GM23338 (cell line): ENCODE results near the gene RIC8B. TPM values are rescaled to one million over a fixed set of nuclear protein-coding genes. Genes with fewer than 3 reads are reported as not detected.

Source experiments
- ATAC-seq: fragments of 200-7000 bp; cut with Tn5 transposase; 3 replicates; pipeline ENCODE4 v1.9.1; 2020
- DNase-seq: peaks from one replicate; pipeline ENCODE4 v3.0.0-alpha.2; 2015; ENCODE audit warnings: low spot score
- H2AFZ ChIP-seq: fragments of 200-600 bp; sonication (generic); 2 replicates; pipeline ENCODE4 v1.8.0; 2016; ENCODE audit warnings: antibody characterized with exemption, mild to moderate bottlenecking, moderate library complexity
- H3F3A ChIP-seq: fragments of 200-600 bp; sonication (generic); replicated peaks from 2 replicates; pipeline ENCODE4 v1.8.0; 2017; ENCODE audit warnings: antibody characterized with exemption, mixed run types, low read depth
- H3K27ac ChIP-seq: fragments of 200-600 bp; sonication (generic); 2 replicates; pipeline ENCODE4 v1.6.1; 2016; ENCODE audit warnings: low read depth
- H3K27me3 ChIP-seq: fragments of 200-600 bp; sonication (generic); 2 replicates; pipeline ENCODE4 v1.8.0; 2016; ENCODE audit warnings: mild to moderate bottlenecking, mixed run types, moderate library complexity; ENCODE audit not compliant: insufficient read depth
- H3K36me3 ChIP-seq: fragments of 200-600 bp; sonication (generic); 2 replicates; pipeline ENCODE4 v1.8.0; 2016; ENCODE audit warnings: mild to moderate bottlenecking; ENCODE audit not compliant: insufficient read depth
- H3K4me1 ChIP-seq: fragments of 200-600 bp; sonication (generic); 2 replicates; pipeline ENCODE4 v1.8.0; 2016; ENCODE audit warnings: mild to moderate bottlenecking, moderate library complexity; ENCODE audit not compliant: insufficient read depth
- H3K4me2 ChIP-seq: fragments of 200-600 bp; sonication (generic); 2 replicates; pipeline ENCODE4 v1.7.1; 2017; ENCODE audit warnings: mixed run types
- H3K4me3 ChIP-seq: fragments of 200-600 bp; sonication (generic); 2 replicates; pipeline ENCODE4 v1.6.1; 2016; ENCODE audit warnings: mixed run types
- H3K79me2 ChIP-seq: fragments of 200-600 bp; sonication (generic); replicated peaks from 2 replicates; pipeline ENCODE4 v1.8.0; 2017; ENCODE audit warnings: mild to moderate bottlenecking; ENCODE audit not compliant: insufficient read depth
- H3K9me2 ChIP-seq: fragments of 200-600 bp; sonication (generic); 2 replicates; pipeline ENCODE4 v1.8.0; 2017; ENCODE audit not compliant: insufficient read depth
- H4K20me1 ChIP-seq: fragments of 200-600 bp; sonication (generic); replicated peaks from 2 replicates; pipeline ENCODE4 v1.8.0; 2017; ENCODE audit warnings: mild to moderate bottlenecking; ENCODE audit not compliant: insufficient read depth
- H3K27ac Mint-ChIP-seq: 2 replicates; pipeline ENCODE4 v1.8.0; 2020; ENCODE audit warnings: inconsistent platforms, mild to moderate bottlenecking, moderate library complexity, mixed read lengths
- H3K27me3 Mint-ChIP-seq: 3 replicates; pipeline ENCODE4 v1.8.0; 2022; ENCODE audit warnings: low read depth, mild to moderate bottlenecking, moderate library complexity, mixed read lengths, inconsistent platforms; ENCODE audit not compliant: insufficient read depth, poor library complexity
- H3K36me3 Mint-ChIP-seq: 3 replicates; pipeline ENCODE4 v1.8.0; 2021; ENCODE audit warnings: low read depth, mild to moderate bottlenecking, inconsistent platforms, moderate library complexity, mixed read lengths
- H3K4me1 Mint-ChIP-seq: 3 replicates; pipeline ENCODE4 v1.8.0; 2020; ENCODE audit warnings: mild to moderate bottlenecking, inconsistent platforms, mixed read lengths
- H3K4me3 Mint-ChIP-seq: 3 replicates; pipeline ENCODE4 v1.8.0; 2021; ENCODE audit warnings: moderate library complexity, mild to moderate bottlenecking, inconsistent platforms, mixed read lengths
- H3K9me3 Mint-ChIP-seq: 3 replicates; pipeline ENCODE4 v1.8.0; 2020; ENCODE audit warnings: moderate library complexity, mild to moderate bottlenecking, inconsistent platforms, mixed read lengths
- CREB1 ChIP-seq: fragments of 250-450 bp; sonication (Bioruptor Pico); IDR thresholded peaks from 2 replicates; pipeline ENCODE4 v1.5.0; 2020; ENCODE audit warnings: low read depth, mild to moderate bottlenecking, moderate library complexity
- EZH2 ChIP-seq: fragments of 200-600 bp; sonication (generic); IDR thresholded peaks from one replicate; pipeline ENCODE4 v1.8.0; 2017; ENCODE audit warnings: antibody characterized with exemption, mild to moderate bottlenecking, low read depth; ENCODE audit not compliant: unreplicated experiment
- EZH2phosphoT487 ChIP-seq: fragments of 200-600 bp; sonication (generic); IDR thresholded peaks from one replicate; pipeline ENCODE4 v1.8.1; 2018; ENCODE audit warnings: antibody characterized with exemption; ENCODE audit not compliant: unreplicated experiment
- JUNB ChIP-seq: IDR thresholded peaks from one replicate; pipeline ENCODE4 v1.6.1; 2016; ENCODE audit warnings: antibody characterized with exemption; ENCODE audit not compliant: unreplicated experiment
- NANOG ChIP-seq: IDR thresholded peaks from 2 replicates; pipeline ENCODE4 v1.6.1; 2016; ENCODE audit warnings: antibody characterized with exemption, borderline replicate concordance
- POLR2AphosphoS5 ChIP-seq: IDR thresholded peaks from 2 replicates; pipeline ENCODE4 v1.6.1; 2016; ENCODE audit warnings: antibody characterized with exemption, low read depth
- STAT1 ChIP-seq: IDR thresholded peaks from one replicate; pipeline ENCODE4 v1.6.1; 2016; ENCODE audit warnings: antibody characterized with exemption; ENCODE audit not compliant: unreplicated experiment
- ZNF114 ChIP-seq: fragments of 250-450 bp; sonication (Bioruptor Pico); IDR thresholded peaks from 2 replicates; pipeline ENCODE4 v1.5.0; 2020; ENCODE audit warnings: mild to moderate bottlenecking, moderate library complexity
- ZNF331 ChIP-seq: fragments of 250-450 bp; sonication (Bioruptor Pico); IDR thresholded peaks from 2 replicates; pipeline ENCODE4 v1.5.0; 2020; ENCODE audit warnings: low read depth, mild to moderate bottlenecking, moderate library complexity
- polyA plus RNA-seq: library from polyadenylated mRNA; unstranded; fragments of >200 nt; fragmentation: Nextera tagmentation; extraction: Ambion mirVana; gene quantifications from 2 replicates; pipeline ENCODE4 v1.2.1, GENCODE V29; 2016
- total RNA-seq: library from RNA; depleted of rRNA; stranded (reverse); fragments of >200 nt; shearing (Covaris generic); gene quantifications from 2 replicates; pipeline ENCODE4 v1.2.3, GENCODE V29; 2014
- TF ChIP-seq, protein P1 (sequence below): fragments of 250-450 bp; sonication (Bioruptor Pico); IDR thresholded peaks from 2 replicates; pipeline ENCODE4 v1.5.0; 2020; ENCODE audit warnings: mild to moderate bottlenecking, moderate library complexity
- TF ChIP-seq, protein P2 (sequence below), 2 experiments: fragments of 200-600 bp in 1 of 2; sonication (generic) in 1 of 2; conservative IDR thresholded peaks; 2 replicates each; pipeline versions ENCODE4 v1.5.1 to v1.6.1; 2016 to 2017; ENCODE audit warnings: antibody characterized with exemption in 2 of 2, low read depth in 2 of 2, mild to moderate bottlenecking in 2 of 2, moderate library complexity in 1 of 2
- TF ChIP-seq, protein P3 (sequence below): IDR thresholded peaks from 2 replicates; pipeline ENCODE4 v1.6.1; 2016; ENCODE audit warnings: antibody characterized with exemption
- TF ChIP-seq, protein P4 (sequence below): IDR thresholded peaks from one replicate; pipeline ENCODE4 v1.6.1; 2018; ENCODE audit warnings: antibody characterized with exemption; ENCODE audit not compliant: unreplicated experiment

The RIC8B gene
- total and polyA plus RNA-seq, 2 experiments from 2014 or later: 12.3 to 25.5 TPM

DNA sequence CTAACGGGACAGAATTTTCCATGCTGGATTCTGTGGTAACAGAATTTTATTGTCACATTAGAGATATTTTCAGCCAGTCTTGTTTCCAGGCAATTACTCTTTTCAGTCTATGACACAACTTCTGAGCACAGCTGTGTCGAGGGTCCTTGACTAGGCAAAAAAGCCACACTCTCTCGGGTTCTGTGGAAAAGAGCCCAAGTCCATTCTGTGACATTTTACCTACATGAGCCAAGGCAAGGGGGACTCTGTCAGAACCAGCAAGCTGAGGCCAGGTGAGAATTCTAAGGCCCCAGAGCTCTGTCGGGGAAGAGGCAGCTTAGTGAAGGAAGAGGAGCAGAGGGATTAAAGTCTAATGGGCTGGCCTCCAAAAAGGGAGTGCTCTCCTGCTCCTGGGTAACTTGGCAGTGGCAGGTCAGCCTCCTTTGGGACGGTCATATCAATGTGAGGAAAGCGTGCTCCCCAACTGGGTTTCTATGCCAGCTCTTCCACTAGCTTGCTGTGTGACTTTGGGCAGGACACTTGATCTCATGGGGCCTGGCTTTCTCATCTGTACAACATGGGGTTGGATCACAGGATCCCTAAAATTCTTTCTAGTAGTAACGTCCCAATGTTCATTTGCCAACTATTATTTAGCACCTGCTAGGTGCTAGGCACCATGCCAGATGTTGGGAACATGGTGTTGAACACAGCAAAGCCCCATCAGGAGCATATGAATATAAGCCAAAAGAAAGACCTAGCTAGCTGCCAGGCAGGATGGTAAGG lies 16.0 kb upstream of the RIC8B start:
- no peaks in the 10 kb centered on the region for H3K9me3 Mint-ChIP-seq
- H3K27ac Mint-ChIP-seq: no peak overlapping the region
- DNase-seq (no peak), ATAC-seq (no peak)
- TF ChIP-seq NANOG (no peak), POLR2AphosphoS5 (no peak), EZH2phosphoT487 (no peak), ZNF114 (CRISPR knock-in tag) (no peak), CREB1 (no peak), ZNF331 (CRISPR knock-in tag) (no peak), STAT1 (no peak), EZH2 (no peak), JUNB (no peak)
- TF ChIP-seq, protein P1, sequence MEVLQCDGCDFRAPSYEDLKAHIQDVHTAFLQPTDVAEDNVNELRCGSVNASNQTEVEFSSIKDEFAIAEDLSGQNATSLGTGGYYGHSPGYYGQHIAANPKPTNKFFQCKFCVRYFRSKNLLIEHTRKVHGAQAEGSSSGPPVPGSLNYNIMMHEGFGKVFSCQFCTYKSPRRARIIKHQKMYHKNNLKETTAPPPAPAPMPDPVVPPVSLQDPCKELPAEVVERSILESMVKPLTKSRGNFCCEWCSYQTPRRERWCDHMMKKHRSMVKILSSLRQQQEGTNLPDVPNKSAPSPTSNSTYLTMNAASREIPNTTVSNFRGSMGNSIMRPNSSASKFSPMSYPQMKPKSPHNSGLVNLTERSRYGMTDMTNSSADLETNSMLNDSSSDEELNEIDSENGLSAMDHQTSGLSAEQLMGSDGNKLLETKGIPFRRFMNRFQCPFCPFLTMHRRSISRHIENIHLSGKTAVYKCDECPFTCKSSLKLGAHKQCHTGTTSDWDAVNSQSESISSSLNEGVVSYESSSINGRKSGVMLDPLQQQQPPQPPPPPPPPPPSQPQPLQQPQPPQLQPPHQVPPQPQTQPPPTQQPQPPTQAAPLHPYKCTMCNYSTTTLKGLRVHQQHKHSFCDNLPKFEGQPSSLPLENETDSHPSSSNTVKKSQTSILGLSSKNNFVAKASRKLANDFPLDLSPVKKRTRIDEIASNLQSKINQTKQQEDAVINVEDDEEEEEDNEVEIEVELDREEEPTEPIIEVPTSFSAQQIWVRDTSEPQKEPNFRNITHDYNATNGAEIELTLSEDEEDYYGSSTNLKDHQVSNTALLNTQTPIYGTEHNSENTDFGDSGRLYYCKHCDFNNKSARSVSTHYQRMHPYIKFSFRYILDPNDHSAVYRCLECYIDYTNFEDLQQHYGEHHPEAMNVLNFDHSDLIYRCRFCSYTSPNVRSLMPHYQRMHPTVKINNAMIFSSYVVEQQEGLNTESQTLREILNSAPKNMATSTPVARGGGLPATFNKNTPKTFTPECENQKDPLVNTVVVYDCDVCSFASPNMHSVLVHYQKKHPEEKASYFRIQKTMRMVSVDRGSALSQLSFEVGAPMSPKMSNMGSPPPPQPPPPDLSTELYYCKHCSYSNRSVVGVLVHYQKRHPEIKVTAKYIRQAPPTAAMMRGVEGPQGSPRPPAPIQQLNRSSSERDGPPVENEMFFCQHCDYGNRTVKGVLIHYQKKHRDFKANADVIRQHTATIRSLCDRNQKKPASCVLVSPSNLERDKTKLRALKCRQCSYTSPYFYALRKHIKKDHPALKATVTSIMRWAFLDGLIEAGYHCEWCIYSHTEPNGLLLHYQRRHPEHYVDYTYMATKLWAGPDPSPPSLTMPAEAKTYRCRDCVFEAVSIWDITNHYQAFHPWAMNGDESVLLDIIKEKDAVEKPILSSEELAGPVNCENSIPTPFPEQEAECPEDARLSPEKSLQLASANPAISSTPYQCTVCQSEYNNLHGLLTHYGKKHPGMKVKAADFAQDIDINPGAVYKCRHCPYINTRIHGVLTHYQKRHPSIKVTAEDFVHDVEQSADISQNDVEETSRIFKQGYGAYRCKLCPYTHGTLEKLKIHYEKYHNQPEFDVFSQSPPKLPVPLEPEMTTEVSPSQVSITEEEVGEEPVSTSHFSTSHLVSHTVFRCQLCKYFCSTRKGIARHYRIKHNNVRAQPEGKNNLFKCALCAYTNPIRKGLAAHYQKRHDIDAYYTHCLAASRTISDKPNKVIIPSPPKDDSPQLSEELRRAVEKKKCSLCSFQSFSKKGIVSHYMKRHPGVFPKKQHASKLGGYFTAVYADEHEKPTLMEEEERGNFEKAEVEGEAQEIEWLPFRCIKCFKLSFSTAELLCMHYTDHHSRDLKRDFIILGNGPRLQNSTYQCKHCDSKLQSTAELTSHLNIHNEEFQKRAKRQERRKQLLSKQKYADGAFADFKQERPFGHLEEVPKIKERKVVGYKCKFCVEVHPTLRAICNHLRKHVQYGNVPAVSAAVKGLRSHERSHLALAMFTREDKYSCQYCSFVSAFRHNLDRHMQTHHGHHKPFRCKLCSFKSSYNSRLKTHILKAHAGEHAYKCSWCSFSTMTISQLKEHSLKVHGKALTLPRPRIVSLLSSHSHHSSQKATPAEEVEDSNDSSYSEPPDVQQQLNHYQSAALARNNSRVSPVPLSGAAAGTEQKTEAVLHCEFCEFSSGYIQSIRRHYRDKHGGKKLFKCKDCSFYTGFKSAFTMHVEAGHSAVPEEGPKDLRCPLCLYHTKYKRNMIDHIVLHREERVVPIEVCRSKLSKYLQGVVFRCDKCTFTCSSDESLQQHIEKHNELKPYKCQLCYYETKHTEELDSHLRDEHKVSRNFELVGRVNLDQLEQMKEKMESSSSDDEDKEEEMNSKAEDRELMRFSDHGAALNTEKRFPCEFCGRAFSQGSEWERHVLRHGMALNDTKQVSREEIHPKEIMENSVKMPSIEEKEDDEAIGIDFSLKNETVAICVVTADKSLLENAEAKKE (CRISPR knock-in tag): no peak
- TF ChIP-seq, protein P2, sequence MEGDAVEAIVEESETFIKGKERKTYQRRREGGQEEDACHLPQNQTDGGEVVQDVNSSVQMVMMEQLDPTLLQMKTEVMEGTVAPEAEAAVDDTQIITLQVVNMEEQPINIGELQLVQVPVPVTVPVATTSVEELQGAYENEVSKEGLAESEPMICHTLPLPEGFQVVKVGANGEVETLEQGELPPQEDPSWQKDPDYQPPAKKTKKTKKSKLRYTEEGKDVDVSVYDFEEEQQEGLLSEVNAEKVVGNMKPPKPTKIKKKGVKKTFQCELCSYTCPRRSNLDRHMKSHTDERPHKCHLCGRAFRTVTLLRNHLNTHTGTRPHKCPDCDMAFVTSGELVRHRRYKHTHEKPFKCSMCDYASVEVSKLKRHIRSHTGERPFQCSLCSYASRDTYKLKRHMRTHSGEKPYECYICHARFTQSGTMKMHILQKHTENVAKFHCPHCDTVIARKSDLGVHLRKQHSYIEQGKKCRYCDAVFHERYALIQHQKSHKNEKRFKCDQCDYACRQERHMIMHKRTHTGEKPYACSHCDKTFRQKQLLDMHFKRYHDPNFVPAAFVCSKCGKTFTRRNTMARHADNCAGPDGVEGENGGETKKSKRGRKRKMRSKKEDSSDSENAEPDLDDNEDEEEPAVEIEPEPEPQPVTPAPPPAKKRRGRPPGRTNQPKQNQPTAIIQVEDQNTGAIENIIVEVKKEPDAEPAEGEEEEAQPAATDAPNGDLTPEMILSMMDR (conservative IDR thresholded peaks at IDR 0.05; ENCODE audit: low read depth in 2 of 2): no peak
- TF ChIP-seq, protein P3, sequence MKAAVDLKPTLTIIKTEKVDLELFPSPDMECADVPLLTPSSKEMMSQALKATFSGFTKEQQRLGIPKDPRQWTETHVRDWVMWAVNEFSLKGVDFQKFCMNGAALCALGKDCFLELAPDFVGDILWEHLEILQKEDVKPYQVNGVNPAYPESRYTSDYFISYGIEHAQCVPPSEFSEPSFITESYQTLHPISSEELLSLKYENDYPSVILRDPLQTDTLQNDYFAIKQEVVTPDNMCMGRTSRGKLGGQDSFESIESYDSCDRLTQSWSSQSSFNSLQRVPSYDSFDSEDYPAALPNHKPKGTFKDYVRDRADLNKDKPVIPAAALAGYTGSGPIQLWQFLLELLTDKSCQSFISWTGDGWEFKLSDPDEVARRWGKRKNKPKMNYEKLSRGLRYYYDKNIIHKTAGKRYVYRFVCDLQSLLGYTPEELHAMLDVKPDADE: no peak
- TF ChIP-seq, protein P4, sequence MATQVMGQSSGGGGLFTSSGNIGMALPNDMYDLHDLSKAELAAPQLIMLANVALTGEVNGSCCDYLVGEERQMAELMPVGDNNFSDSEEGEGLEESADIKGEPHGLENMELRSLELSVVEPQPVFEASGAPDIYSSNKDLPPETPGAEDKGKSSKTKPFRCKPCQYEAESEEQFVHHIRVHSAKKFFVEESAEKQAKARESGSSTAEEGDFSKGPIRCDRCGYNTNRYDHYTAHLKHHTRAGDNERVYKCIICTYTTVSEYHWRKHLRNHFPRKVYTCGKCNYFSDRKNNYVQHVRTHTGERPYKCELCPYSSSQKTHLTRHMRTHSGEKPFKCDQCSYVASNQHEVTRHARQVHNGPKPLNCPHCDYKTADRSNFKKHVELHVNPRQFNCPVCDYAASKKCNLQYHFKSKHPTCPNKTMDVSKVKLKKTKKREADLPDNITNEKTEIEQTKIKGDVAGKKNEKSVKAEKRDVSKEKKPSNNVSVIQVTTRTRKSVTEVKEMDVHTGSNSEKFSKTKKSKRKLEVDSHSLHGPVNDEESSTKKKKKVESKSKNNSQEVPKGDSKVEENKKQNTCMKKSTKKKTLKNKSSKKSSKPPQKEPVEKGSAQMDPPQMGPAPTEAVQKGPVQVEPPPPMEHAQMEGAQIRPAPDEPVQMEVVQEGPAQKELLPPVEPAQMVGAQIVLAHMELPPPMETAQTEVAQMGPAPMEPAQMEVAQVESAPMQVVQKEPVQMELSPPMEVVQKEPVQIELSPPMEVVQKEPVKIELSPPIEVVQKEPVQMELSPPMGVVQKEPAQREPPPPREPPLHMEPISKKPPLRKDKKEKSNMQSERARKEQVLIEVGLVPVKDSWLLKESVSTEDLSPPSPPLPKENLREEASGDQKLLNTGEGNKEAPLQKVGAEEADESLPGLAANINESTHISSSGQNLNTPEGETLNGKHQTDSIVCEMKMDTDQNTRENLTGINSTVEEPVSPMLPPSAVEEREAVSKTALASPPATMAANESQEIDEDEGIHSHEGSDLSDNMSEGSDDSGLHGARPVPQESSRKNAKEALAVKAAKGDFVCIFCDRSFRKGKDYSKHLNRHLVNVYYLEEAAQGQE: no peak
- H3F3A ChIP-seq: peaks cover 8% of the 10 kb centered on the region; the same call in 1 of the 2 replicates
- no peaks in the 10 kb centered on the region for H3K36me3 Mint-ChIP-seq
- peaks cover 6% of the 10 kb centered on the region; the same call in 1 of the 2 replicates for H3K9me2 ChIP-seq
- H3K36me3 ChIP-seq: no peaks in the 10 kb centered on the region
- no peaks in the 10 kb centered on the region for H4K20me1 ChIP-seq
- H3K27me3 ChIP-seq: no peaks in the 10 kb centered on the region
- H3K4me1 Mint-ChIP-seq: peaks cover 25% of the 10 kb centered on the region
- H3K4me3 Mint-ChIP-seq: no peak overlapping the region
- H3K4me1 ChIP-seq: peaks cover 11% of the 10 kb centered on the region
- no peaks in the 10 kb centered on the region for H3K27me3 Mint-ChIP-seq
- H2AFZ ChIP-seq: no peak overlapping the region
- H3K79me2 ChIP-seq: no peaks in the 10 kb centered on the region
- no peak overlapping the region for H3K27ac ChIP-seq
- no peak overlapping the region for H3K4me2 ChIP-seq
- H3K4me3 ChIP-seq: no peak overlapping the region
